ENCODE results near the gene COPZ1. TPM values are rescaled to one million over a fixed set of nuclear protein-coding genes. Genes with fewer than 3 reads are reported as not detected.

Gene COPZ1, protein sequence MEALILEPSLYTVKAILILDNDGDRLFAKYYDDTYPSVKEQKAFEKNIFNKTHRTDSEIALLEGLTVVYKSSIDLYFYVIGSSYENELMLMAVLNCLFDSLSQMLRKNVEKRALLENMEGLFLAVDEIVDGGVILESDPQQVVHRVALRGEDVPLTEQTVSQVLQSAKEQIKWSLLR
- total RNA-seq (2021), result 104 TPM in 2 replicates
- long read RNA-seq, transcript COPZ1-202 (8 exons, 880 nt), result minor isoform, 17 of 424 reads
- long read RNA-seq, transcript COPZ1-201 (9 exons, 1,897 nt), result major isoform, 381 of 424 reads
- long read RNA-seq, partial matches to known transcripts, result 12 of 424 reads
- long read RNA-seq, other reads (novel, unspliced or antisense), result 9 of 424 reads

GRCh38 chr12:54324617-54325441, at the start of gene COPZ1:
Gene COPZ1 (plus strand): TSS chr12:54325131. CDS start chr12:54325164, 33 bp downstream.
- H3K4me1 Mint-ChIP-seq, result peaks cover 19 to 25% of the 10 kb centered on the region in 2 experiments
- Histone ChIP-seq H4K20me1 (ENCODE audit: control insufficient read depth, insufficient read depth, insufficient read length) (no peaks in the 10 kb centered on the region), H3K79me2 (ENCODE audit: insufficient read depth, low read length) (no peaks in the 10 kb centered on the region), H2AK5ac (ENCODE audit: insufficient read length, low read length) (no peak within 1 kb of the TSS), H3K4ac (ENCODE audit: low read depth, low read length) (no peak within 1 kb of the TSS), H3K27ac (ENCODE audit: insufficient read length, low read depth, low read length) (no peak within 1 kb of the TSS), H3K27me3 (ENCODE audit: insufficient read depth, low read length) (no peaks in the 10 kb centered on the region), H3K9ac (ENCODE audit: extremely low read depth, insufficient read length, low read length) (peak within 1 kb of the TSS; percentile 94), H3K4me1 (ENCODE audit: insufficient read depth, low read length) (no peaks in the 10 kb centered on the region; the same call in 1 of the 2 replicates), H3K9me3 (ENCODE audit: control insufficient read depth, low read depth, low read length) (no peaks in the 10 kb centered on the region), H2BK5ac (ENCODE audit: insufficient read length, low read length) (no peak within 1 kb of the TSS), H2BK12ac (ENCODE audit: insufficient read length, low read depth, low read length) (no peak within 1 kb of the TSS), H4K91ac (ENCODE audit: insufficient read length, low read depth, low read length) (no peak within 1 kb of the TSS), H3T11ph (ENCODE audit: low read length) (no peak within 1 kb of the TSS), H3K23ac (ENCODE audit: insufficient read length, low read depth, low read length) (no peak within 1 kb of the TSS), H3K79me1 (ENCODE audit: insufficient read depth, low read depth, low read length, poor library complexity, severe bottlenecking) (no peaks in the 10 kb centered on the region), H4K8ac (replicated peaks; ENCODE audit: insufficient read length, low read depth, low read length) (no peak within 1 kb of the TSS), H3K4me2 (ENCODE audit: insufficient read depth, insufficient read length, low read length) (peak within 1 kb of the TSS; percentile 72), H3K23me2 (ENCODE audit: insufficient read length, low read depth, low read length, poor library complexity, severe bottlenecking) (no peaks in the 10 kb centered on the region), H2BK15ac (ENCODE audit: low read depth, low read length) (no peak within 1 kb of the TSS), H4K5ac (ENCODE audit: insufficient read length, low read depth, low read length) (no peak within 1 kb of the TSS), H2AFZ (ENCODE audit: low read length) (peak within 1 kb of the TSS; percentile 65), H2BK20ac (ENCODE audit: low read depth, low read length, poor library complexity, severe bottlenecking) (no peak within 1 kb of the TSS), H3K18ac (ENCODE audit: insufficient read length, low read depth, low read length) (peak within 1 kb of the TSS; percentile 93), H2BK120ac (ENCODE audit: low read depth, low read length, poor library complexity, severe bottlenecking) (no peak within 1 kb of the TSS), H3K56ac (ENCODE audit: insufficient read length, low read depth, low read length) (no peak within 1 kb of the TSS), H3K14ac (ENCODE audit: insufficient read depth, low read length) (peak within 1 kb of the TSS; percentile 85; the same call in 1 of the 2 replicates)
- H3K9me3 Mint-ChIP-seq, result no peaks in the 10 kb centered on the region
- H3K36me3 Mint-ChIP-seq (ENCODE audit: insufficient read depth in 1 of 3, low read depth in 3 of 3), result peaks cover 0 to 2% (median 0%) of the 10 kb centered on the region in 3 experiments; a peak in 1 of 7 replicates
- TF ChIP-seq CTCF (conservative IDR thresholded peaks at IDR 0.05), result peak; percentile 90
- peak within 1 kb of the TSS; percentile 99 to 100 for H3K4me3 Mint-ChIP-seq
- H3K27ac Mint-ChIP-seq, result peak within 1 kb of the TSS; percentile 99 to 100 (median 99)
- H3K27me3 Mint-ChIP-seq (ENCODE audit: low read depth), result no peaks in the 10 kb centered on the region
- WGBS (ENCODE audit: extremely low coverage, insufficient read length, low lambda C conversion rate), result no CpG with 5 or more reads among the region's 34 CpGs
- peak; percentile 99 for DNase-seq

All from H9 (cell line).